ENCODE results near the gene RDH16. TPM values are rescaled to one million over a fixed set of nuclear protein-coding genes. Genes with fewer than 3 reads are reported as not detected.
"Not testable (repeated sequence)": the region's sequence is repeated elsewhere in the genome, so short reads cannot be mapped to it uniquely, and the experiment has no call there.

RDH16 gene
- total RNA-seq, 1 experiment from 2014 or later: 0.16 TPM

DNA sequence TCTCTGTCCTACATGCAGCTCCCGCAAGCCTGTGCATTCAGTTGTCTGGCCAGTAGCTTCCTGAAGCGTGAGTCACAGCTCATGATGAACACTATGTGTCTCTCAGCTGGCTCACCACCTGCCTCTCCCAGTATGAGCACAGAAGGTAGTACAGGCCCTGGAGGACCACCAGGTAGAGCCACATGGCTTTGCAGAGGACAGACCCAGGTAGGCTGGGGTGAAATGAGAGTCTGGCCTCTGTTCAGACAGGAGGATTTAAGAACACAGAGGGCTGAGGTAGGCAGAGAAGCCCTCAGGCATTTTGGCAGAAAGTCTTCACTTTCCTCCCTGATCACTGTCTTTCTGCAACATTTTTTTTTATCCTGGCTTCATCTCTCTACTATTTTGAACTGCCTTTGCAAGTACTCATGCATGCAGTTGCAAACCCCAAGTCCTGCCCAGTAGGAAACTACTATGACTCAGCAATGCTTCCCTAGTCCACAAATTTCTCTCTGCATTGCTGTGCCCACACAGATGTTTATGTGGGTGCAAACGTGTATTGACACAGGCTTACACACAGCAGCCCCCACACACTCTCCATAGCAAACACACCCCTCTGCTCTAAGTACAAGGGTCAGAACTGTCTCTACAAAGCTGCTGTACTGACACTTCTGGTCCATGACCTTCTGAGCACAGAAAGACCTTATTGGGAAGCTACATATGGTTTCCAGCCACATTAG lies 15.9 kb downstream of the RDH16 start:
- H3K36me3 Mint-ChIP-seq (ENCODE audit: insufficient read depth, unreplicated experiment): no peaks in the 10 kb centered on the region
- H3K27ac Mint-ChIP-seq (ENCODE audit: low read depth, unreplicated experiment): peak overlapping the region; percentile 79
- no peaks in the 10 kb centered on the region for H3K27me3 Mint-ChIP-seq (ENCODE audit: insufficient read depth, unreplicated experiment)
- ChIA-PET POLR2A (interaction anchor here (0.6 to 1.3 kb wide), 4 partner anchors 9 to 257 kb away, joined by 3 to 6 read pairs (median 3); no protein-coding TSS in a partner anchor), CTCF (interaction anchor here (0.6 to 1.6 kb wide), 2 partner anchors 44 to 61 kb away, joined by 3 to 4 read pairs; no protein-coding TSS in a partner anchor)
- TF ChIP-seq CTCF (IDR thresholded peaks at IDR 0.05; ENCODE audit: unreplicated experiment): no peak
- no peaks in the 10 kb centered on the region for H3K9me3 Mint-ChIP-seq (ENCODE audit: unreplicated experiment)
- H3K4me3 Mint-ChIP-seq (ENCODE audit: unreplicated experiment): peak overlapping the region; percentile 24
- intact Hi-C loops (cut with micrococcal nuclease): no loop called here
- H3K4me1 Mint-ChIP-seq (ENCODE audit: insufficient read depth, unreplicated experiment): peaks cover 25% of the 10 kb centered on the region
- DNase-seq (ENCODE audit: unreplicated experiment): peak; percentile 80
- no TSS peak for BruUV-seq (replicated peaks)

DNA sequence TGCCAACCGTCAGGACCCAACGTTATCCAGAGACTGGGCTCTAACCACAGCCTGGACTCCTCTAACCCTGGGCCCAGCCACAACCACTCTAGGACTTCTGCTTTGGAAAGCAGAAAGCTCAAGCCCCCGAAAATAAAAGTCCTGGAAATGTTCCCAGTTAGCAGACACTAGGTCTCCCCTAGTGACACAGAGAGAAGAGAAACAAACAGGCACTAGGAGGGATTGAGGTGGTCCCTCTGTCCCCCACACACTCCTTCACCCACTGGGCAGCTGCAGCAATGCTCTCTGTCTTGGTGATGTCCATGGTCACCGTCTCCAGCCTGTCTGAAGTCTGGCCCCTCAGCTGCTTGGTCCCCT lies 16.5 kb downstream of the RDH16 start:
- intact Hi-C loops (cut with micrococcal nuclease): not testable (repeated sequence)
- POLR2A ChIA-PET: interaction anchor here (0.6 to 1.3 kb wide), 4 partner anchors 9 to 256 kb away, joined by 3 to 6 read pairs (median 3); no protein-coding TSS in a partner anchor

GRCh38 chr12:56935752-56936151 lies 21.7 kb downstream of the RDH16 start:
- no peak for TF ChIP-seq CTCF (IDR thresholded peaks at IDR 0.05; ENCODE audit: unreplicated experiment)
- H3K4me3 Mint-ChIP-seq (ENCODE audit: unreplicated experiment): no peak overlapping the region
- ChIA-PET CTCF (interaction anchor here (1.0 to 1.4 kb wide), 2 partner anchors 36 to 131 kb away, joined by 4 to 5 read pairs; no protein-coding TSS in a partner anchor), POLR2A (no interaction called here)
- H3K27me3 Mint-ChIP-seq (ENCODE audit: insufficient read depth, unreplicated experiment): no peaks in the 10 kb centered on the region
- no peak for DNase-seq (ENCODE audit: unreplicated experiment)
- no peak overlapping the region for H3K27ac Mint-ChIP-seq (ENCODE audit: low read depth, unreplicated experiment)
- intact Hi-C loops (cut with micrococcal nuclease): no loop called here
- no peaks in the 10 kb centered on the region for H3K36me3 Mint-ChIP-seq (ENCODE audit: insufficient read depth, unreplicated experiment)
- BruUV-seq (replicated peaks): no TSS peak
- H3K4me1 Mint-ChIP-seq (ENCODE audit: insufficient read depth, unreplicated experiment): peaks cover 13% of the 10 kb centered on the region
- no peaks in the 10 kb centered on the region for H3K9me3 Mint-ChIP-seq (ENCODE audit: unreplicated experiment)

More for the DNA sequence above, 16.5 kb downstream of the RDH16 start:
- H3K9me3 Mint-ChIP-seq (ENCODE audit: unreplicated experiment); H3K36me3 Mint-ChIP-seq (ENCODE audit: insufficient read depth, unreplicated experiment); H3K27me3 Mint-ChIP-seq (ENCODE audit: insufficient read depth, unreplicated experiment); DNase-seq (ENCODE audit: unreplicated experiment); BruUV-seq (replicated peaks): not testable (repeated sequence)
- Mint-ChIP-seq H3K4me3 (ENCODE audit: unreplicated experiment) (peak overlapping the region; percentile 24), H3K4me1 (ENCODE audit: insufficient read depth, unreplicated experiment) (peaks cover 25% of the 10 kb centered on the region), H3K27ac (ENCODE audit: low read depth, unreplicated experiment) (peak overlapping the region; percentile 79)
- CTCF ChIA-PET: interaction anchor here (0.6 to 1.6 kb wide), 2 partner anchors 43 to 61 kb away, joined by 3 to 4 read pairs; no protein-coding TSS in a partner anchor

GRCh38 chr12:56935157-56935556 lies 22.3 kb downstream of the RDH16 start:
- POLR2A ChIA-PET: interaction anchor here (0.7 kb wide), 1 partner anchor 203 kb away, joined by 3 read pairs; no protein-coding TSS in a partner anchor
- BruUV-seq (replicated peaks): no TSS peak
- no peaks in the 10 kb centered on the region for H3K36me3 Mint-ChIP-seq (ENCODE audit: insufficient read depth, unreplicated experiment)
- CTCF ChIA-PET: interaction anchor here (1.4 kb wide), 1 partner anchor 35 kb away, joined by 5 read pairs; no protein-coding TSS in a partner anchor
- peaks cover 13% of the 10 kb centered on the region for H3K4me1 Mint-ChIP-seq (ENCODE audit: insufficient read depth, unreplicated experiment)
- intact Hi-C loops (cut with micrococcal nuclease): no loop called here
- H3K27me3 Mint-ChIP-seq (ENCODE audit: insufficient read depth, unreplicated experiment): no peaks in the 10 kb centered on the region
- no peak overlapping the region for H3K4me3 Mint-ChIP-seq (ENCODE audit: unreplicated experiment)
- DNase-seq (ENCODE audit: unreplicated experiment): no peak
- no peaks in the 10 kb centered on the region for H3K9me3 Mint-ChIP-seq (ENCODE audit: unreplicated experiment)
- TF ChIP-seq CTCF (IDR thresholded peaks at IDR 0.05; ENCODE audit: unreplicated experiment): no peak
- H3K27ac Mint-ChIP-seq (ENCODE audit: low read depth, unreplicated experiment): no peak overlapping the region

Measured in MCF 10A (cell line).